ENCODE results near the gene KIF26A. TPM values are rescaled to one million over a fixed set of nuclear protein-coding genes. Genes with fewer than 3 reads are reported as not detected.

KIF26A gene
- total and polyA plus RNA-seq, 2 of the 4 experiments (the other 2 are of a cell fraction) = not detected

GRCh38 chr14:104136472-104137296, 1.7 kb upstream of the KIF26A start:
- H4K20me1 ChIP-seq (ENCODE audit: insufficient read depth, low read length) = no peaks in the 10 kb centered on the region
- no peak overlapping the region for H2BK5ac ChIP-seq (ENCODE audit: low read depth, low read length, poor library complexity, severe bottlenecking)
- no peaks in the 10 kb centered on the region for H3K79me1 ChIP-seq (ENCODE audit: low read depth in 1 of 2, low read length in 2 of 2)
- ATAC-seq (ENCODE audit: low read depth) (no peak), DNase-seq (no peak)
- CTCF ChIA-PET = no interaction called here
- no peak overlapping the region for H3K14ac ChIP-seq (replicated peaks; ENCODE audit: low read depth, low read length)
- H4K91ac ChIP-seq (ENCODE audit: insufficient read depth, low read depth, low read length) = no peak overlapping the region
- BruUV-seq (replicated peaks) = no TSS peak
- no peak overlapping the region for H2AK9ac ChIP-seq (replicated peaks; ENCODE audit: low read depth, low read length, poor library complexity)
- H3K9me1 ChIP-seq (ENCODE audit: insufficient read depth, low read length) = no peaks in the 10 kb centered on the region
- no peak overlapping the region for H4K8ac ChIP-seq (ENCODE audit: low read depth in 2 of 2, low read length in 2 of 2)
- no peak overlapping the region for H2AK5ac ChIP-seq (ENCODE audit: low read depth, low read length)
- no peaks in the 10 kb centered on the region for H3K9me3 ChIP-seq (ENCODE audit: control insufficient read depth, insufficient read depth, low read length)
- H3K4me1 ChIP-seq (ENCODE audit: control insufficient read depth, insufficient read depth, low read length) = no peaks in the 10 kb centered on the region; the same call in 1 of the 2 replicates
- no peak overlapping the region for H3K27ac ChIP-seq (ENCODE audit: insufficient read depth, low read length)
- no peak overlapping the region for H2BK20ac ChIP-seq (ENCODE audit: low read depth, low read length)
- H2BK120ac ChIP-seq (ENCODE audit: low read depth, low read length) = no peak overlapping the region
- dilution Hi-C loops (cut with HindIII; ENCODE audit: low sequenced_read_pairs, unreplicated experiment) (no loop called here), in situ Hi-C loops (cut with MboI; ENCODE audit: low sequenced_read_pairs) (loop anchor here (10.0 kb wide), 1 partner anchor 508 kb away; no protein-coding TSS in a partner anchor), intact Hi-C loops (cut with micrococcal nuclease) (loop anchor here (2.0 kb wide), 1 partner anchor 572 kb away; no protein-coding TSS in a partner anchor)
- WGBS, 2 experiments (ENCODE audit: extremely low coverage in 2 of 2, insufficient read length in 1 of 2) = 3% methylated on average over 35 of the region's 77 CpGs; no CpG with 5 or more reads in 1 of the 2 experiments
- no peak overlapping the region for H2BK15ac ChIP-seq (ENCODE audit: low read depth, low read length)
- H3K4me2 ChIP-seq (ENCODE audit: low read depth, low read length) = no peak overlapping the region
- no peak overlapping the region for H3K56ac ChIP-seq (ENCODE audit: extremely low read depth, insufficient read depth, low read length)
- H3K23ac ChIP-seq (ENCODE audit: low read depth, low read length) = no peak overlapping the region
- no peak overlapping the region for H3K9ac ChIP-seq (ENCODE audit: low read depth, low read length)
- H4K5ac ChIP-seq (ENCODE audit: low read depth, low read length) = no peak overlapping the region
- no peaks in the 10 kb centered on the region for H3K36me3 ChIP-seq (ENCODE audit: control insufficient read depth, insufficient read depth, low read length)
- no peak overlapping the region for H3K4ac ChIP-seq (ENCODE audit: low read depth, low read length)
- no peak overlapping the region for H2AFZ ChIP-seq (replicated peaks; ENCODE audit: low read length, poor library complexity)
- POLR2A ChIA-PET (ENCODE audit: unreplicated experiment) = no interaction called here
- no peak overlapping the region for H3K4me3 ChIP-seq (ENCODE audit: insufficient read depth, low read depth, low read length)
- peaks cover 45% of the 10 kb centered on the region for H3K27me3 ChIP-seq (ENCODE audit: control insufficient read depth, insufficient read depth, low read length)
- H3K18ac ChIP-seq (ENCODE audit: low read depth, low read length) = no peak overlapping the region
- TF ChIP-seq MAZ (IDR thresholded peaks at IDR 0.05; ENCODE audit: borderline replicate concordance, low read depth, low read length) (no peak), FOS (IDR thresholded peaks at IDR 0.05; ENCODE audit: low read depth, low read length) (no peak), BHLHE40 (IDR thresholded peaks at IDR 0.05; ENCODE audit: low read depth, low read length) (no peak), USF2 (IDR thresholded peaks at IDR 0.05; ENCODE audit: low read depth, low read length) (no peak), CTCF (conservative IDR thresholded peaks at IDR 0.05; ENCODE audit: low read depth, low read length) (no peak), CHD1 (IDR thresholded peaks at IDR 0.05; ENCODE audit: low read depth, low read length) (no peak), RCOR1 (IDR thresholded peaks at IDR 0.05; ENCODE audit: insufficient replicate concordance, low read length) (no peak), POLR2A (IDR thresholded peaks at IDR 0.05; ENCODE audit: low read depth, low read length) (no peak), MAFK (IDR thresholded peaks at IDR 0.05; ENCODE audit: low read depth, low read length) (no peak), NFE2L2 (IDR thresholded peaks at IDR 0.05; ENCODE audit: low read depth, low read length) (no peak), MXI1 (IDR thresholded peaks at IDR 0.05; ENCODE audit: borderline replicate concordance, low read depth, low read length) (no peak), RFX5 (IDR thresholded peaks at IDR 0.05; ENCODE audit: low read depth, low read length) (no peak), ELK1 (IDR thresholded peaks at IDR 0.05; ENCODE audit: borderline replicate concordance, low read depth, low read length) (no peak), SMC3 (IDR thresholded peaks at IDR 0.05; ENCODE audit: low read depth, low read length) (no peak), CEBPB (IDR thresholded peaks at IDR 0.05; ENCODE audit: low read depth, low read length) (no peak)

Measured in IMR-90 (cell line).